ENCODE measurements around the gene ELOVL1.

Gene ELOVL1

GRCh38 chr1:43382027-43382779 lies 14.4 kb upstream of the ELOVL1 start:
- POLR2A ChIA-PET, result interaction anchor here (1.1 kb wide), 1 partner anchor 14 kb away, joined by 6 read pairs; the partner anchor contains the start of gene ELOVL1
- CTCF ChIA-PET, result interaction anchor here (0.6 to 1.6 kb wide), 2 partner anchors 148 to 155 kb away, joined by 3 to 4 read pairs; no protein-coding TSS in a partner anchor
- no peak for TF ChIP-seq CTCF (IDR thresholded peaks at IDR 0.05; ENCODE audit: control extremely low read depth, extremely low read depth, low read depth, missing control alignments)
- no peak for DNase-seq (ENCODE audit: extremely low spot score)

- POLR2A ChIA-PET, result interaction anchor here (1.1 kb wide), 1 partner anchor 13 kb away, joined by 6 read pairs; the partner anchor contains the start of gene ELOVL1
- CTCF ChIA-PET, result interaction anchor here (0.6 to 1.6 kb wide), 2 partner anchors 147 to 155 kb away, joined by 3 to 4 read pairs; no protein-coding TSS in a partner anchor
- no peak for DNase-seq (ENCODE audit: extremely low spot score)
- TF ChIP-seq CTCF (IDR thresholded peaks at IDR 0.05; ENCODE audit: control extremely low read depth, extremely low read depth, low read depth, missing control alignments), result no peak
Observed at GRCh38 chr1:43381612-43382011, 13.8 kb upstream of the ELOVL1 start.

- no peak for DNase-seq (ENCODE audit: extremely low spot score)
- CTCF ChIA-PET, result interaction anchor here (1.1 kb wide), 1 partner anchor 152 kb away, joined by 3 read pairs; no protein-coding TSS in a partner anchor
- no peak for TF ChIP-seq CTCF (IDR thresholded peaks at IDR 0.05; ENCODE audit: control extremely low read depth, extremely low read depth, low read depth, missing control alignments)
- POLR2A ChIA-PET, result no interaction called here
Observed at GRCh38 chr1:43379476-43379875, 11.7 kb upstream of the ELOVL1 start.

DNA sequence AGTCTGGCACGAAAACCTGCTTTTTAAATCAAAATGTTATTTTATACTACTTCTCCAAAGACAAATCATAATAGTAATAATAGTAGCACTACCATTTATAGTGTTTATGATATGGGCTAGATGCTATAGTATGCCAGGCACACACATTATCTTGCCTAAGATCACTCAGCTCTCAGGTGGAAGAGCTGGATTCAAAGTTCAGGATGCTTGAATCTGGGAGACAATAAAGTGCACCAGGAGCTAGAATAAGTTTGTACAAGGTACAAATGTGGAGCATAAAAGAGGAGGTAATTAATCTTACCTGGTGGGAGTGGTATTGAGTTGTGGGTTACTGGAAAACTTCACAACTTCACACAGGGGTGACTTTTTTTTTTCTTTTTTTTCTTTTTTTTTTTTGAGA lies 10.0 kb upstream of the ELOVL1 start:
- no peak for TF ChIP-seq CTCF (IDR thresholded peaks at IDR 0.05; ENCODE audit: control extremely low read depth, extremely low read depth, low read depth, missing control alignments)
- POLR2A ChIA-PET, result interaction anchor here (0.6 kb wide), 1 partner anchor 1441 kb away, joined by 3 read pairs; no protein-coding TSS in a partner anchor

DNA sequence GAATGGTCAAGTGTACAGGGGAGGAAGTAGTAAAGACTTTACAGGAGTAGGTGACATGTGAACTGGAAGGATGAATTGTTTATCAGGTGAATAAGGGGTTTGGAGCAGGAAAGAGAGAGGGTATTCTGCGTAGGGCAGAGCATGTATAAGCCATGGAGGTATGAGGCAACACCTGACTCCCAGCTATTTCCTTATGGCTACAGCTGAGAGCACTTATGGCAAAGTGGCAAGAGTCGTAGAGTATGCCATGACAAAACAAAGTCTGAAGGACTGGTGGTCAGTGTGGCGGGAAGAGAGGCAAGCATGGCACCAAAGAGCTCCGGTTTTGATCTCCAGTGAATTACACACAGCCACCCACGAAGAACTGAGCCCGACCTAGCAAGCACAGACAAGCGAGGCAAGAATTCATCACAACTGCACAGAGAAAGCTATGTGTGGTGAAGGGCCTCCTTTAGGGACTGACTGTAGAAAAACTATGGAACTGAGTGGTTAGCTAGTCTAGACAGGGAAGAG lies 9.0 kb upstream of the ELOVL1 start:
- DNase-seq (ENCODE audit: extremely low spot score), result no peak
- CTCF ChIA-PET, result interaction anchor here (1.1 to 1.5 kb wide), 5 partner anchors 8 to 150 kb away, joined by 3 to 7 read pairs (median 4); partner anchors contain the start of gene ELOVL1
- TF ChIP-seq CTCF (IDR thresholded peaks at IDR 0.05; ENCODE audit: control extremely low read depth, extremely low read depth, low read depth, missing control alignments), result no peak
- POLR2A ChIA-PET, result interaction anchor here (1.0 to 1.1 kb wide), 2 partner anchors 12 to 424 kb away, joined by 3 read pairs; no protein-coding TSS in a partner anchor

More for the DNA sequence above, 10.0 kb upstream of the ELOVL1 start:
- no peak for DNase-seq (ENCODE audit: extremely low spot score)
- CTCF ChIA-PET, result interaction anchor here (1.1 to 1.3 kb wide), 5 partner anchors 8 to 20 kb away, joined by 3 to 4 read pairs (median 4); partner anchors contain the start of gene ELOVL1

DNA sequence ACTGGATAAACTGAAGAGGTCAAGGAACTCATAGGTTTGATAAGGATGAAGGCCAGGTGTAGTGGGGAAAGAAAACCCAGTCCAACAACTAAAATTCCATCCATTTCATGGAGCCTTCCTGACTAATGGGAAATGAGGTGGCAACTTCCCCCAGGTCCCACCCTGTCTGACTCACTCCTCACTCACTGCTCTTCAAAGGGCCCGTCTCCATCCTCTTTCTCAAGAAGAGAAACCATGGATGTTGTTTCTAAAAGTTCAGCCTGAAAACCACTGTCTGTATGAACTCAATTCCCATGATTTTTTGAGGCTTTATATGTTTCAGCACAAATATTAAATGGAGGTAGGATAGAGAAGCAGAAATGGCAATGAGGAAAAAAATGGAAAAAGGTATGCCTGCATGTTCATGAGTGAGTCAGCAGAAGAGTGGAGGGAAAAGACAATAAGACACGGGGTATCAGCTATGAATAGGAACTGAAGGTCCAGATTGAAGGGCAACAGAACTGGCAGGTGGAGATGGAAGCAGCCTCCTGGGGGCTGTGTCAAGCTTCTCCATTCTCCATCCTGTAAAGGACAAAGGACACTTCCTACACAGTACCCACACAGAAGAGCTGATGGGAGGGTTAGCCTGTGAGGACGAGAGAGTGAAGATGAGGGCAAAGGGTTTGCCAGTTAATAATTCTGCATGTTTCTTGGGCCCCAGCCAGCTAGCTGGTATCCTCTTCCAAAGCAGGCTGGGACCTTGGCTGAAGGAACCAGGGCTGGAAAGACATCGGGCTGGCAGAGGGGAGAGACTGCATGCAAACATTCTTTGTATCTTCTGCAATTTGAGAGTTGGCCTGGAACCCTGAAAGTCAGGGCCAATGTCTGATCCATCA lies 5.5 kb upstream of the ELOVL1 start:
- TF ChIP-seq CTCF (IDR thresholded peaks at IDR 0.05; ENCODE audit: control extremely low read depth, extremely low read depth, low read depth, missing control alignments), result no peak
- POLR2A ChIA-PET, result no interaction called here
- CTCF ChIA-PET, result interaction anchor here (1.2 kb wide), 1 partner anchor 15 kb away, joined by 3 read pairs; no protein-coding TSS in a partner anchor
- DNase-seq (ENCODE audit: extremely low spot score), result no peak
